Measurements from ENCODE around the gene LARGE1.
A peak's percentile ranks its signal among the peaks of the same experiment; 100 is the strongest.

Gene LARGE1

DNA sequence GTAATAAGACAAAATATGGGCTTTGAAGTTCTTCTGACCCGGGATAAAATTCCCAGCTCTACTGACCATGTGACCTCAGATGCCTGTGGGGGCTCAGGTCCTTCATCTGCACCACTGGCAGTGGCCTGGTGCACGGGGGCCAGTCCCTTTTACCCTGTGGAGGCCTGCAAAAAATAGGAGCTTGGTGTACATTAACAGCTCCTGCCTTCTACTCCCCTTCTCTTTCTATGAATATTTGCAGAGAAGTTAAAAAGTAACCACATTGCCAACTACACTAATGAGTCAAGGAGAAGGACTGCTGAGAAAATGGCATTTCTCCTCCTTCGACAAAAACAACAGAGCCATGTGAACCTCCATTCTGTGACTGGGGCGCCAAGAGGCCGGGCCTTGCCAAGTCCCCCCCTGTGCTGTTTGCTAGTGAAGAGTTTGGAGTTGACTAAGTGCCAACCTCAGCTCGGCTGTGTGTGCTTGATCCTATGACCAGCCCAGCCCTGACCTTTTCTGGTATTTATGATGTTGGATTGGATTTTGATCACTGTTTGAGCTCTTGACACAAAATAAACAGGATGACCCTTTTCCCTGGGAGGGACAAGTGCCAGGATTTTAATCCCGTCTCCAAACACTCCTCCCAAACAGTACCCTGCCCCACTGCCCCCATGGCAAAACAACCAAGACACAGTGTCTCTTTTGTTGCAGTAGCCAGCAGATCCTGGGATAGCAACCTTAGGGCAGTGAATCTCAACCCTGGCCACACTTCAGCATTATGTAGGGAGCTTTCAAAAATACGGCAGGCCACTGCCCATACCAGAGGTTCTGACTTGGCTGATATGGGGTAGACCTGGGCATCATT, 380.1 kb downstream of the LARGE1 start:
- no peak for DNase-seq

DNA sequence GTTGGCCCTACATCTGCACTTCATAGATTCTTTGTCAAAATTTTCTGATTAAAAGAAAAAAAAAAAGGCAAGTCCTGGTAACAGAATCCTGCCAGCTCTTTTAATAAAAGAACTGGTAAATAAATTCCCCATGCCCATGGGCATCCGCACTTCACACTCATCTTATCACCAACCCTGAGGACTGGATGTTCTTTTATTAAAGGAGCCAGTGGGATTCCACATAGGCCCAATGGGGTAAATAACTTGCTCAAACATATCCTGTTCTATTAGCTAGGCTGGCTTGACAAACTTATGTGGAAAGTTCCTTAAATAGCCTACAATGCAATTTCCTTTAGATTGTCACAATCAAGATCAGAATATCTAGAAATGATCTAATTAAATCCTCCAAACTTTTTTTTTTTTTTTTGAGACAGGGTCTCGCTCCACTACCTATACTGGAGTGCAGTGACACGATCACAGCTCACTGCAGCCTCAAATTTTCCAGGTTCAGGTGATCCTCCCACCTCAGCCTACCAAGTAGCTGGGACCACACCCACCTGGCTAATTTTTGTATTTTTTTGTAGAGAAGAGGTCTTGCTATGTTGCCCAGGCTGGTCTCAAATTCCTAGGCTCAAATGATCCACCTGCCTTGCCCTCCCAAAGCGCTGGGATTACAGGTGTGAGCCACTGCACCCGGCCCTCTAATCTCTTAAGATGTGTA, 380.9 kb downstream of the LARGE1 start:
- DNase-seq: no peak

DNA sequence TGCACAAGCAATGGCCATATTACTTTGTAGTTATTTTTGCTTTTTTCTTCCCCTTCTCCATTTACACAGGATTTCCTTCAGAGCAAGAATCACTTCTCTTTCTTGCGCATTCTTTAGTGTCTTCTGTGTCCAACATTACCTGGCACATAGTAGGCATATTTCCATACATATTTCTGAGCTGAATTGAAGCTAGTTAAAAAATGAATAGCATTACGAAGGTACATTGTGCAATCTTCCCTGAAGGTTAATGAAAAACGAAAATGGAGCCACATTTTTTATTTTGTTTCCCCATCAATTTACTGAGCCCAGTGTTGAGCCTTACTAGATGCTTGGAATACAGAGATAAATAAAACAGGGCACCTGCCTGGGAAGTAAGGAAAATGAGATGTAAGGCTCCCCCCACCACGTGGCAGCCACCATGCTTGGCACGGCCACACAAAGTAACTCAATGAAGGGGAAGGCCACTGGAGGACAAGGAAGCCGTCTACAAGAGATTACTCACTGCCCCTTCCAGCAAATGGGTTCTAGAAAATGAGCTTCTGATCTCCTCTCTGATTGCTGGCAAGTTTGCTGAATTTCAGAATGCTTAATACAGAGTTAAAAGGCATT, 381.9 kb downstream of the LARGE1 start:
- DNase-seq: no peak

DNA sequence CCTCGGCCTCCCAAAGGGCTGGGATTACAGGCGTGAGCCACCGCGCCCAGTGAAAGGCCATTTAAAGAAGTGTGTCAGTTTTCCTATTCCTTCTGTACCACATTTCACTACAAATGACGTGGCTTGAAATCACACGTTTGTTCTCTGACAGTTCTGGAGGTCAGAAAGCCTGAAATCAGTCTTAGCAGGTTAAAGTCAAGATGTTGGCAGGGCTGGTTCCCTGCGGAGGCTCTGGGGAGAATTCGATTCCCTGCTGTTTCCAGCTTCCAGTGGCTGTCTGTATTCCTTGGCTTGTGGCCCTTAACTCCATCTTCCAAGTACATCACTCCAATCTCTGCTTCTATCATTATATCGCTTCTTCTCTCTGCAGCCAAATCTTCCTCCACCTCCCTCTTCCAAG, 383.2 kb downstream of the LARGE1 start:
- no peak for DNase-seq

DNA sequence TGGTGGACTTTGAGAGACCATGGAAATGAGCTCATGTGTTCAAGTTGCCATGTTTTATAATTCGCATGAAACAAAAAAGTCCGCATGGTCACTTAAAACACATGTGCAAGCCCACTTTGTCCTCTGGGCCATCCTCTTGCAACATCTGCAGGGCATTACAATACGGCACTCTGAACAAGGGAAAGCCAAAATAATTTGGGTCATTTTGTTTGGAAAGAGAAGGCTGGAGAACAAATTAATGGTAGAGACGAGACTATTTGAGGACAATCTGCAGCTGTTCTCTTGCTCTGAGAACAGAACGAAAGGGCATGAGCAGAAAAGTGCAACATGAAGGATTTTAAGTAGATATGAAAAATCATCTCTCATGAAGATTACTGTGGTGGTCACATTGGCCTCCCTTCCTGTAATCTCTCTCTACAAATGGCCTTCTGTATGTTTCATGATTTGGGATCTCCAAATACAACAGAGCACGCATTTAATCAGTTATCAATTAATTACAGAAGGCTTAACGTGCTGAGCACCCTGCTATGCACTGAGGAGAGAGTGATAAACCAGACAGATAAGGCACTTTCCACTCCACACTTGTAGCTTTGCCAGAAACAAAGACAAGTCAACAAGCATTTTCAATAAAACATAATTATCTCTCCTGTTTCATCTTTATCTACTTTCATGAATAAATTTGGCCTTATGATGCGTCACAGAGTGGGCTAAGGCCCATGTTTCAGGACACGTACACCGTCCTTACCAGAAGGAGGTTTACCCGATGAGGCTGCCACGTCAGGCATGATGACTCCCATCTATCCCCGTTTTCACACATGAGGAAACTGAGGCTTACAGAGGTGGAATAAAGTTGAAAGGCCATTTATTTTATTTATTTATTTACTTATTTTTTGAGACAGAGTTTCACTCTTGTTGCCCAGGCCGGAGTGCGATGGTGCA, 384.1 kb downstream of the LARGE1 start:
- no peak for DNase-seq

DNA sequence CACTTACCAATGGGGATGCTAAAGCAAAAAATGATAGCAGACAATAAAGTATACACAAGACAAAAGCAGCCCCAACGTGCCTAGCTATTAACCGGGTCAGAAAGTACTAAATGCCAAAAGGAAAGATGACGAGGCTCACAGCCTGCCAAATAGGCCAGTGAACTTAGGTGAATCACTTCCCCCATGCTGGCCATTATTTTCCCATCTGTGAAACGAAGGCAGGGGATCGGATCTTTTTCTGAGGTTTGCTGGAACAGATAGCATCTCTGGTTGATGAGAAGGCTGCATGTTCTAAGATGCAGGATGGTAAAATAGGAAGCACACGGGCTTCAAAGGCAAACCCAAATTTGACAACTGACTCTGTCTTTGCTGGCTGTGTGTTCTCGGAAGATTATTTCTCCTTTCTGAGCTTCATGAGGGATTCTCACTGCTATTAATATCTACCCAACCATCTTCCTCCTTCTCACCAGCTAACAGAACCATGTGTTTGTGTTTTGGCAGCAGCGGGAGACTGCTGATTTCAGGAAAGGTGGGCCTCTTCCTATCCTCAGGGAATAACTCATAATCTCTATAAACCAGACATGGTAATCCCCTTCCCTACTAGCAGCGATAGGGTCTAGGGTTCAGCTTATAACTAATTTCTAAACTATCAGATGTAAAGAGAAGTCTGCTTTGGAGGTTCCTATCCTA, 390.7 kb downstream of the LARGE1 start:
- no peak for DNase-seq

DNA sequence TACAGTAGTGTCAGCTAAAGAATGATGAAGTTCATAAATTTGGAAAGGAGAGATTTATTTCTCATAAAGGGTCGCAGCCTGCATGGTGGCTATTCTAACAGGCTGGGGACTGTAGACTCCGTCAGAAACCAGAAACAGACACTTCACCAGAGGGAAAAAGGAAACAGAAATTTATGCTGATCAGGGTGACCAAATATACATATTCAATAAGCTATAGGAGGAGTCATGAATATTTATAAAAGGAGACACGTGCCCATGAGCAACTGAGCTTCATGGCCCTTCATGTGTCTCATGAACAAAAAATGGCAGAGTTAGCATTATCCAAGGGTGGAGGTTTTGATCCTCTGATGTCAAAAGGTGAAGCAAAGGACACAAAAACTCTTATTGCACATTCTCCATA, 392.1 kb downstream of the LARGE1 start:
- no peak for DNase-seq

DNA sequence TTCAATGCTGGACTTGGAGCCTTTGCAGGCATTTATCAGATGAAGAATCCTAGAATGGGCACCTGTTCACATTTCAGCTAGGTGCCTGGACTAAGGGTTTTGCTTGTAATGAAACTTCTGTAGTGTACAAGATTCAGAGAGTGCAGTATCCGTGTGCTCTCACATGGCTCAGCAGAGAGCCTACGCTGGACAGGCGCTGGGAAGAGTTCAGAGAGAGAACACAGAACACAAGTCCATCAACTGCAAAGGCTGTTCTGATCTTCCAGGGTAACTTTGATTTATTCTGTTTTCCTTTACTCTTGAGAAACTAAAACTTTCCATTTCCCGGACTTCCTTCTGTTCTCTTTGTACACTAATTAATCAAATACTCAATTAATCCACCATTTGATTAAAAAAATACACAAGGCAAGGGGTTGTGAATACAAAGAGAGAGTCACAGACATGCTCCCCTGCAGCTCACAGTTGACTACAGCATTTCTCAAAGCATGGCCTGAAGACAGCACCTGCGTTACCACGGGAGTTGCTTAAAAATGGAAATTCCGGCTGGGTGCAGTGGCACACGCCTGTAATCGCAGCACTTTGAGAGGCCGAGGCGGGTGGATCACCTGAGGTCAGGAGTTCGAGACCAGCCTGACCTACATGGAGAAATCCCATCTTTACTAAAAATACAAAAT, 393.7 kb downstream of the LARGE1 start:
- DNase-seq: no peak

DNA sequence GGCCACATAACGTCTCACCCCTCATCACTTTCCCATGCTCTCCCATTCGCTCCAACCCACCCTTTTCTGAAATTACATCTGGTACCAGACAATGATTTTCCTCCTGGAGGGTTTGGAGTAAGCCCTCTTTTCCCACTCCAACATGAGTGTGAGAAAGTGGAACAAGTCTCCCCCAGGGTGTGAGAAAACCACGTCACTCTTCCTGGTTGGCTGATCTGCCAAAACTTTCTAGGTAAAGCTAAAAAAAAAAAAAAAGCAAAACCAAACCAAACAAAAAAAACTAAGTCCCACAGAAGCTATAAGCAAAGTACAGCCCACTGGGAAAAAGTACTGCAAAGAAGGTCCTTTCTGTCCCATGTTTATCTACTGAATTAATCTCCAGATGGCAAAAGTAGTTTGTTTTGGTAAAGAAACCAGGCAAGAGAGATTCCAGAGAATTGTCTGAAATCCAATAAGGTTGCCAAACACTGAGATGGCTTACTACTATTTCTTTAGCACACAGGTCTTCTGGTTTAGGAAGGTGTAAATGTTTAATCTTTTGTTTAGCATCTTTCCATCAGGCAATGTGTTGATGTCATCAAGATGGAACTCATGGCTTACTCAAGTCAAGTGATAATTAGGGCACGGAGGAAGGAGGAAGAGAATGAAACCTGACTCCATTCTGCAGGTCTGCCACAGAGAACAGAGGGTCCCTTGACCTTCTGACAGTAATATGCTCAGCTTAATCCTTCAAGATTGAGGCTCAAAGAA, 395.6 kb downstream of the LARGE1 start:
- DNase-seq: no peak

DNA sequence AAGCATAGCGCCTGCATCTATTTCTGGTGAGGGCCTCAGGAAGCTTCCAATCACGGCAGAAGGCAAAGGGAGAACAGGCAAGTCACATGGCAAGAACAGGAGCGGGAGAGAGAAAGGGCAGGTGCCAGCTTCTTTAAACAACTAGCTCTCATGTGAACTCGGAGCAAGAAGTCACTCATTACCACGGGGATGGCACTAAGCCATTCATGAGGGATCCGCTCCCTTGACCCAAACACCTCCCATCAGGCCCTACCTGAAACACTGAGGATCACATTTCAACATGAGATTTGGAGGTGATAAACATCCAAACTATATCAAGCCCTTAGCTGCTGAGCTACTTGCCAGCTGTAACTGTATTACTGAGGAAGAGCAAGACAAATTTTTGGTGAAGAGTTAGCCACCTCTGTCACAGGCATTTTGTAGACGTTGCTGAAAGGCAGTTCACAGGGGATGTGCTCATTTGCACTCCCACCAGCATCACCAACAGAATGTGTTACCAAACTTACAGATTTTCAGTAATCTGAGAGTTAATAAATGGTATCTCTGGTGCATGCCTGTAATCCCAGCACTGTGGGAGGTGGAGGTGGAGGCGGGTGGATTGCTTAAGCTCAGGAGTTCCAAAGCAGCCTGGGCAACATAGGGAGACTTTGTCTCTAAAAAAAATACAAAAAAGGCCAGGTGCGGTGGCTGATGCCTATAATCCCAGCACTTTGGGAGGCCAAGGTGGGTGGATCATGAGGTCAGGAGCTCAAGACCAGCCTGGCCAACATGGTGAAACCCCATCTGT, 398.2 kb downstream of the LARGE1 start:
- no peak for DNase-seq

DNA sequence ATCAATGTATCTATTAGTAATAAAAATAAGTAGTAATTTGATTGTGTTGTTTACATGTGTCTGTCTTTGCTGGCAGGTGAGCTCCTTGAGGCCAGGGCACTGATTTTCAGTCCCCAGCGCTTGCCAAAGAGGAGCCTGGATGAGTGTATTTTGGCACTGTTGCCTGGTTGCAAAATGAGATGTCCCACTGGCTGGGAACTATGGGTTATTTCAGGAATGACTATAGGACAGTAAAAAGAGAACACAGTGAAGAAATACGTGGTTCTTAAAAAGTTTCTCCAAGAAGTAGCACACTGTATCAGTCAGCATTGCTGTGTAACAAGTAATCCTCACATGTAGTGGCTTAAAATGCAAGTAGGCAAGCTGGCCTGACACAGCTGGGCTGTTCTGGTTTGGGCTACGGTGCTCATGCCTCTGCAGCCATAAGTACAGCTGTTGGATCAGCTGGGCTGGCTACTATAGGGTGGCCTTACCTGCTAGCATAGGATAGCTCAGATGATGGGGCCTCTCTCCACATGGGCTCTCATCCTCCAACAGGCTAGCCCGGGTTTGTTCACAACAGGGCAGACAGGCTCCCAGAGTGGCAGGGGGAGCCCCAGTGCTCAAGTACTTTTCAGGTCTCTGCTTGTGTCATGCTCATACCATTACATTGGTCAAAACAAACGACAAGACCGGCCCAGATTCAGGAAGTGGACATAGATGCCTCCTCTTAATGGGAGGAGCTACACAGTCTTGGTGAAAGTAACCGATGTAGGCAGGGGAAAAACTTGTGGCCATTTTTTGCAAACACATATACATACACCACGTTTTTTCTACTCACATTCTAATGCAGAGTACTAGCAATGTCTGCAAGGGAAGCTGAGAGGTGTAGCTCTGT, 399.1 kb downstream of the LARGE1 start:
- no peak for DNase-seq

DNA sequence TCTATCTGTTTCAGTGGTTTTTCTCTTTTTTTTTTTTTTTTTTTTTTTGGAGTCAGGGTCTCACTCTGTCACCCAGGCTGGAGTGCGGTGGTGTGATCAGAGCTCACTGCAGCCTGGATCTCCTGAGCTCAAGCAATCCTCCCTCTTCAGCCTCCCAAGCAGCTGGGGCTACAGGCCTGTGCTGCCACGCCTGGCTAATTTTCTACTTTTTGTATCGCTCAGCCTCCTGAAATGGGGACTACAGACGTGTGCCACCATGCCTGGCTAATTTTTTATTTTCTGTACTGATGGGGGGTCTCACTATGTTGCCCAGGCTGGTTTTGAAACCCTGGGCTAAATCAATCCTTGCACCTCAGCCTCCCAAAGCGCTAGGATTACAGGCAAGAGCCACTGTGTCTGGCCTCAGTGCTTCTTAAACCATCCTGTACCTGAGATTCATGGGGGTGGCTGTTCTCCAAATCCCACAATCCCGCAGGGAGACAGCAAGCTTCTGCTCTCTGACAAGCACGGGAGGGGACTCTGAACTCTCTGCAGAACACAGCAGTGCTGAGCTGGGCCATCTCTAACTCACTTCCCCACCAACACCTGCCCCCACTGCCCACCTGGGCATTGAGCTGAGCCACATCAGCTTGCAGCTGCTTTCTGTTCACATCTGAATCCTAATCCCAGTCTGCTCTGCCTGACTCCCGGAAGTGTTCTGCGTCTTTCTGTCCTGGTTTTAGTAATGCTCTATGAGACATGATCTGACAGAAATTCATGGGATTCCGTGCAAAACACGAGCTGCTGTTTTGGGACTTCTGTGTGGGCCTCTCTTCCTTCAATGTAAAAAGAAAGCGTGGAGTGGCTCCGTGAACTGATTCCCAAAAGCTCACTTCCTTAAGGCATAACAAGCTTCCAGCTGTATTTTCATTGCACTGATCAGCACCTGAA, 400.0 kb downstream of the LARGE1 start:
- no peak for DNase-seq

DNA sequence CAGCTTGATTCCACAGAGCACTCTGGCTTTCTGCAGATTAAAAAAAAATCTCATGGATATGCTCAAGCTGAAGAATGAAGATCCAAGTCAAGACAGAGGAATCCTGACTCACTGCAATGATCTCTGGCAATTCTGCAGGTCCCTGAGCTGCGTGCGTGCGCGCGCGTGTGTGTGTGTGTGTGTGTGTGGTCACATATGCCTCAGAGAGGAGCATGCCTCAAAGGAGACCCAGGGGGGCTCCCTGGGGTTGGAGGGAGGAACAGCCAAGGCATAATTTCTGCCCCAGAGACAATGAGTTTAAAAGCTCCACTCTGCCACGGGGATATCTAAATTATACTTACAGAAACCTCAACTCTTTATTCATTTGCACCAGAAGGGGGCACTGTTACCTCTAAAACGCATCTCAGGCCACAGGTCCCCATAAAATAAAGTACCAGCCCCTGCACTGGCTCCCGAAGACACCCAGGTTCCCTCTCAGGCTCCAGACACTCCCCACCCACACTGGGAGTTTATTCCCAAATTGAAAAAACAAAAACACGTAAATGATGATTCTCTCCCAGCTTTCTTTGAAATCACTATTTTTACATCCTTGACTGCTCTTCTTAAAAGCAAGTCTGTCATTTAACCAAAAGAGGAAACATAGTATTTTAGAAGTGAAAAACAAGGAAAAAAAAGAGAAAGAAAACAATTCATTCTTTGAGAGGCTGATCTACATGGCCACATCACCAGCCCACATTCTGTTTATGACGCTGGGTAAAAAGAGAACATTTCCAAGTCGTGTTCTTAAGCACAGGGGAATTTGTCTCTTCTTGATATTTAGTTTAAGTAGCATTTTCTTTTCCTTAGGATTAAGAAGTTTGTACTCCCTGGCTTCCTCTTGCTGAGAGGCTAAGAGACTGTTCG, 401.0 kb downstream of the LARGE1 start:
- DNase-seq: peak; percentile 5

DNA sequence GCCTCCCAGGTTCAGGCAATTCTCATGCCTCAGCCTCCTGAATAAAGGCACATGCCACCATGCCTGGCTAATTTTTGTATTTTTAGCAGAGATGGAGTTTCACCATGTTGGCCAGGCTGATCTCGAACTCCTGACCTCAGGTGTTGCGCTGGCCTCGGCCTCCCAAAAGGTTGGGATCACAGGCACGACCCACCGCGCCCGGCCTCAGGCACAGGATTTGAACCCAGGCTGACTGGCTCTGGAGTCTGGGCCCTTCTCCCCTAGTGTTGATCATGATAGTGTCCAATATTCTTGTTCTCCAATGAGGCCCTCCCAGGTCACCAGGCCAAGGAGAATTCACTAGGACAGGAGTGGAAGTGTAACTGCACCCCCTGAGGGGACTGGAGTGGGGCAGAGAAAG, 401.9 kb downstream of the LARGE1 start:
- no peak for DNase-seq

DNA sequence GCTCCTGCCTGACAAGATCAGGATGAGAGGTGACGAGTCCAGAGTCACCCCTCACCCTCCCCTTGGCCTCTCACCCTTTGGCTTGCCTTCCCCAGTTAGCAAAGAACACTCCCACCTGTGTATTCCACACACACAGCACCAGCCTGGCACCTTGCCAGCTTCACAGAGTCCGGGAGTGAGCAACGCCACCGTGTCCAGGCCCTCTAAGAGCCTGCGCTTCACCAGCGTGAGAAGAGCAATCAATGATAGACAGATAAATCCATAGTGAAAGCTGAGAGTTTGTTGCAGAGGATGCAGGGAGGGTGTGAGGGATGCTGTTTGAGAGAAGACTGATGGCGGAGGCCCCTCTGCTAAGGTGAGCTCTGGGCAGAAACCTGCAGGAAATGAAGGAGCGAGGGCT, 404.5 kb downstream of the LARGE1 start:
- no peak for DNase-seq
